Testis (tissue), 2 donors: ENCODE data around the gene USP32.
"Not testable (repeated sequence)": the region's sequence is repeated elsewhere in the genome, so short reads cannot be mapped to it uniquely, and the experiment has no call there.

Experiments
- POLR2A ChIP-seq: fragments of 450-650 bp; IDR thresholded peaks from one replicate; pipeline ENCODE4 v1.6.1; 2017; ENCODE audit warnings: antibody characterized with exemption, mild to moderate bottlenecking, moderate library complexity
- TF ChIP-seq, protein P1 (sequence below), 3 experiments: fragments of 450-650 bp in 2 of 3; fragments of 200-600 bp in 1 of 3; sonication (generic) in 1 of 3; IDR thresholded peaks; one replicate each; pipeline ENCODE4 v1.5.1; 2016 to 2019; ENCODE audit warnings: antibody characterized with exemption in 3 of 3, mild to moderate bottlenecking in 2 of 3, moderate library complexity in 1 of 3

DNA sequence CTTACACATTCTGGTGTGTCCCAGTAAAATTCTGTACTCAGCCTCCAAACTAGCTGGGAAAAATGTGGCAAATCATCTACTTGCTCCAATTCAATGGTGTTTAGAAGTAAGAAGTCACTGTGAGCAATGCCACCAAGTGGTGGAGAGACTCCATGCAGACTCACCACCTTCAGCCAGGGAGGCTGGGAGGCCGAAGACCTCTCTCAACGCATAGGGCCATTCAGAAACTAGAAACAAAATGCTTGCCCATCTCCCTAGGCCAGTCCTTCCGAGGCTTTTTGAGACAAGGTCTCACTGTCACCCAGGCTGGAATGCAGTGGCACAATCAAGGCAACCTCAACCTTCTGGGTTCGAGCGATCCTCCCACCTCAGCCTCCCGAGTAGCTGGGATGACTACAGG is 217.2 kb downstream of the USP32 start:
- TF ChIP-seq, protein P1, sequence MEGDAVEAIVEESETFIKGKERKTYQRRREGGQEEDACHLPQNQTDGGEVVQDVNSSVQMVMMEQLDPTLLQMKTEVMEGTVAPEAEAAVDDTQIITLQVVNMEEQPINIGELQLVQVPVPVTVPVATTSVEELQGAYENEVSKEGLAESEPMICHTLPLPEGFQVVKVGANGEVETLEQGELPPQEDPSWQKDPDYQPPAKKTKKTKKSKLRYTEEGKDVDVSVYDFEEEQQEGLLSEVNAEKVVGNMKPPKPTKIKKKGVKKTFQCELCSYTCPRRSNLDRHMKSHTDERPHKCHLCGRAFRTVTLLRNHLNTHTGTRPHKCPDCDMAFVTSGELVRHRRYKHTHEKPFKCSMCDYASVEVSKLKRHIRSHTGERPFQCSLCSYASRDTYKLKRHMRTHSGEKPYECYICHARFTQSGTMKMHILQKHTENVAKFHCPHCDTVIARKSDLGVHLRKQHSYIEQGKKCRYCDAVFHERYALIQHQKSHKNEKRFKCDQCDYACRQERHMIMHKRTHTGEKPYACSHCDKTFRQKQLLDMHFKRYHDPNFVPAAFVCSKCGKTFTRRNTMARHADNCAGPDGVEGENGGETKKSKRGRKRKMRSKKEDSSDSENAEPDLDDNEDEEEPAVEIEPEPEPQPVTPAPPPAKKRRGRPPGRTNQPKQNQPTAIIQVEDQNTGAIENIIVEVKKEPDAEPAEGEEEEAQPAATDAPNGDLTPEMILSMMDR (IDR thresholded peaks at IDR 0.05) = peak in 1 of 3 experiments; percentile 12
- not testable (repeated sequence) for TF ChIP-seq POLR2A
